H9 (cell line): ENCODE data around the gene ATN1. TPM values are rescaled to one million over a fixed set of nuclear protein-coding genes. Genes with fewer than 3 reads are reported as not detected.
A peak's percentile ranks its signal among the peaks of the same experiment; 100 is the strongest.

Source experiments
- DNase-seq: peaks from one replicate; pipeline ENCODE4 v3.0.0-alpha.2; 2017
- H2AFZ ChIP-seq: one replicate; pipeline ENCODE4 v1.6.1; 2013; ENCODE audit warnings: mild to moderate bottlenecking, low read length, control low read depth, moderate library complexity
- H2AK5ac ChIP-seq: 2 replicates; pipeline ENCODE4 v1.6.1; 2013; ENCODE audit warnings: low read length, control low read depth, mixed read lengths; ENCODE audit not compliant: insufficient read length
- H2BK120ac ChIP-seq: one replicate; pipeline ENCODE4 v1.6.1; 2013; ENCODE audit warnings: low read depth, mild to moderate bottlenecking, low read length, control low read depth, inconsistent platforms; ENCODE audit not compliant: poor library complexity, severe bottlenecking
- H2BK12ac ChIP-seq: 2 replicates; pipeline ENCODE4 v1.6.1; 2013; ENCODE audit warnings: low read length, control low read depth, mixed read lengths, low read depth; ENCODE audit not compliant: insufficient read length
- H2BK15ac ChIP-seq: 2 replicates; pipeline ENCODE4 v1.6.1; 2013; ENCODE audit warnings: low read depth, low read length, control low read depth
- H2BK20ac ChIP-seq: one replicate; pipeline ENCODE4 v1.6.1; 2013; ENCODE audit warnings: low read depth, mild to moderate bottlenecking, low read length, control low read depth, inconsistent platforms; ENCODE audit not compliant: poor library complexity, severe bottlenecking
- H2BK5ac ChIP-seq: 2 replicates; pipeline ENCODE4 v1.6.1; 2013; ENCODE audit warnings: low read length, control low read depth, mixed read lengths; ENCODE audit not compliant: insufficient read length
- H3K14ac ChIP-seq: 2 replicates; pipeline ENCODE4 v1.6.1; 2013; ENCODE audit warnings: low read length, control low read depth; ENCODE audit not compliant: insufficient read depth
- H3K18ac ChIP-seq: 2 replicates; pipeline ENCODE4 v1.6.1; 2013; ENCODE audit warnings: low read depth, mild to moderate bottlenecking, mixed read lengths, low read length, control low read depth; ENCODE audit not compliant: insufficient read length
- H3K23ac ChIP-seq: 2 replicates; pipeline ENCODE4 v1.6.1; 2013; ENCODE audit warnings: low read length, control low read depth, mixed read lengths, low read depth; ENCODE audit not compliant: insufficient read length
- H3K23me2 ChIP-seq: 2 replicates; pipeline ENCODE4 v1.6.1; 2013; ENCODE audit warnings: low read depth, mild to moderate bottlenecking, mixed read lengths, low read length, control low read depth; ENCODE audit not compliant: insufficient read length, poor library complexity, severe bottlenecking
- H3K27ac ChIP-seq: 2 replicates; pipeline ENCODE4 v1.5.1; 2013; ENCODE audit warnings: low read length, control low read depth, mixed read lengths, low read depth; ENCODE audit not compliant: insufficient read length
- H3K27me3 ChIP-seq: 2 replicates; pipeline ENCODE4 v1.6.1; 2013; ENCODE audit warnings: low read length, control low read depth, inconsistent platforms; ENCODE audit not compliant: insufficient read depth
- H3K4ac ChIP-seq: 2 replicates; pipeline ENCODE4 v1.6.1; 2013; ENCODE audit warnings: low read depth, mild to moderate bottlenecking, control low read depth, inconsistent platforms, low read length, moderate library complexity
- H3K4me1 ChIP-seq: 2 replicates; pipeline ENCODE4 v1.6.1; 2013; ENCODE audit warnings: low read length, control low read depth, inconsistent platforms; ENCODE audit not compliant: insufficient read depth
- H3K4me2 ChIP-seq: 2 replicates; pipeline ENCODE4 v1.6.1; 2013; ENCODE audit warnings: low read length, control low read depth, mixed read lengths; ENCODE audit not compliant: insufficient read length, insufficient read depth
- H3K56ac ChIP-seq: 2 replicates; pipeline ENCODE4 v1.6.1; 2013; ENCODE audit warnings: low read depth, mild to moderate bottlenecking, mixed read lengths, low read length, control low read depth; ENCODE audit not compliant: insufficient read length
- H3K79me1 ChIP-seq: 2 replicates; pipeline ENCODE4 v1.6.1; 2013; ENCODE audit warnings: low read depth, mild to moderate bottlenecking, moderate library complexity, low read length, control low read depth, inconsistent platforms; ENCODE audit not compliant: insufficient read depth, poor library complexity, severe bottlenecking
- H3K79me2 ChIP-seq: 2 replicates; pipeline ENCODE4 v1.6.1; 2013; ENCODE audit warnings: low read length, control low read depth, inconsistent platforms; ENCODE audit not compliant: insufficient read depth
- H3K9ac ChIP-seq: 2 replicates; pipeline ENCODE4 v1.6.1; 2013; ENCODE audit warnings: low read length, control low read depth, mixed read lengths; ENCODE audit not compliant: insufficient read length; ENCODE audit errors: extremely low read depth
- H3K9me3 ChIP-seq: one replicate; pipeline ENCODE4 v1.6.1; 2013; ENCODE audit warnings: low read depth, low read length, inconsistent platforms; ENCODE audit not compliant: control insufficient read depth
- H3T11ph ChIP-seq: one replicate; pipeline ENCODE4 v1.6.1; 2013; ENCODE audit warnings: mild to moderate bottlenecking, low read length, control low read depth, inconsistent platforms
- H4K20me1 ChIP-seq: one replicate; pipeline ENCODE4 v1.6.1; 2013; ENCODE audit not compliant: control insufficient read depth, insufficient read length, insufficient read depth
- H4K5ac ChIP-seq: 2 replicates; pipeline ENCODE4 v1.6.1; 2013; ENCODE audit warnings: low read depth, mild to moderate bottlenecking, mixed read lengths, low read length, control low read depth; ENCODE audit not compliant: insufficient read length
- H4K8ac ChIP-seq: replicated peaks from 2 replicates; pipeline ENCODE4 v1.6.1; 2013; ENCODE audit warnings: low read length, control low read depth, mixed read lengths, low read depth; ENCODE audit not compliant: insufficient read length
- H4K91ac ChIP-seq: 2 replicates; pipeline ENCODE4 v1.6.1; 2013; ENCODE audit warnings: low read depth, mild to moderate bottlenecking, moderate library complexity, mixed read lengths, low read length, control low read depth; ENCODE audit not compliant: insufficient read length
- H3K27ac Mint-ChIP-seq, 3 experiments: 2 replicates in 2 of 3; 3 replicates in 1 of 3; pipeline ENCODE4 v1.8.0; 2020 to 2021; ENCODE audit warnings: mixed read lengths in 3 of 3, mild to moderate bottlenecking in 1 of 3, moderate library complexity in 1 of 3
- H3K27me3 Mint-ChIP-seq: 2 replicates; pipeline ENCODE4 v1.8.0; 2021; ENCODE audit warnings: low read depth, mild to moderate bottlenecking, moderate library complexity, mixed read lengths
- H3K36me3 Mint-ChIP-seq, 3 experiments: 2 replicates in 2 of 3; 3 replicates in 1 of 3; pipeline ENCODE4 v1.8.0; 2020 to 2021; ENCODE audit warnings: low read depth in 3 of 3, mixed read lengths in 3 of 3; ENCODE audit not compliant: insufficient read depth in 1 of 3
- H3K4me1 Mint-ChIP-seq, 2 experiments: 2 replicates each; pipeline ENCODE4 v1.8.0; 2020; ENCODE audit warnings: mixed read lengths in 2 of 2
- H3K4me3 Mint-ChIP-seq, 2 experiments: 2 replicates in 1 of 2; 3 replicates in 1 of 2; pipeline ENCODE4 v1.8.0; 2020 to 2021; ENCODE audit warnings: mild to moderate bottlenecking in 2 of 2, mixed read lengths in 2 of 2, moderate library complexity in 1 of 2
- H3K9me3 Mint-ChIP-seq, 2 experiments: 2 replicates in 1 of 2; 3 replicates in 1 of 2; pipeline ENCODE4 v1.8.0; 2020; ENCODE audit warnings: mild to moderate bottlenecking in 2 of 2, mixed read lengths in 2 of 2, moderate library complexity in 1 of 2
- WGBS: extraction: QIAGEN DNeasy Blood & Tissue Kit; methylation state at CpG from one replicate; pipeline ENCODE4 v1.1.7; 2013; ENCODE audit warnings: missing lambda C conversion rate, low lambda C conversion rate, mixed read lengths; ENCODE audit not compliant: insufficient read length; ENCODE audit errors: extremely low coverage; 5-methylcytosine and 5-hydroxymethylcytosine counted together
- total RNA-seq: library from RNA; stranded (reverse); gene quantifications from 2 replicates; pipeline ENCODE4 v1.2.1, GENCODE V29; 2021
- TF ChIP-seq, protein P1 (sequence below): fragments of 200-600 bp; sonication (generic); conservative IDR thresholded peaks from 3 replicates; pipeline ENCODE4 v1.8.0; 2021; ENCODE audit warnings: antibody characterized with exemption, mild to moderate bottlenecking

The ATN1 gene
- total RNA-seq, 1 experiment from 2014 or later = 103 TPM

DNA sequence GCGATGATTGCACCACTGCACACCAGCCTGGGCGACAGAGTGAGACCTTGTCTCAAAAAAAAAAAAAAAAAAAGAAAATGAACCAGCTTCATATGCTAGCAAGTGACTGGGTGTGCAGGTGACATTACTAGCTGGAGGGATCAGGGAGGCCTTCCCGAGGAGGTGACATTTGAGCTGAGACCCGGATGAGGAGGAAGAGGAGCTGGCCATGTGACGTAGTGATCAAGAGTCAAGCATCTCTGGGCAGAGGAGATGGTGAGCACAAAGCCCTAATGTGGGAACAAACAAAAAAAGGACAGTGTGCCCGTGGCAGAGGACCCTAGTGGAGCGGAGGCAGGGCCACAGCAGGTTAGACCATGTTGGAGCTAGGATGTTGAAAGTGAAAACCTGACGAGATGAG is 19.9 kb downstream of the ATN1 start:
- no peak overlapping the region for H3K9ac ChIP-seq
- no CpG with 5 or more reads among the region's 8 CpGs for WGBS

More for the DNA sequence above, 19.9 kb downstream of the ATN1 start:
- Histone ChIP-seq H2BK15ac (no peak overlapping the region), H2AFZ (no peak overlapping the region), H4K91ac (no peak overlapping the region), H3K27me3 (no peaks in the 10 kb centered on the region), H3K14ac (no peak overlapping the region), H3T11ph (no peak overlapping the region), H3K79me1 (no peaks in the 10 kb centered on the region), H3K79me2 (no peaks in the 10 kb centered on the region), H3K27ac (no peak overlapping the region), H3K23ac (no peak overlapping the region), H2BK120ac (no peak overlapping the region), H4K5ac (no peak overlapping the region), H2BK20ac (no peak overlapping the region), H3K56ac (no peak overlapping the region), H3K4me1 (0 out of 2 replicates have a peak, but pooled peaks cover 4% of the 10 kb centered on the region), H2AK5ac (no peak overlapping the region), H4K8ac (no peak overlapping the region), H3K23me2 (peaks cover 16% of the 10 kb centered on the region), H3K9me3 (no peaks in the 10 kb centered on the region), H3K4ac (no peak overlapping the region), H2BK5ac (no peak overlapping the region), H3K4me2 (no peak overlapping the region), H3K18ac (no peak overlapping the region), H4K20me1 (peaks cover 2% of the 10 kb centered on the region), H2BK12ac (no peak overlapping the region)
- TF ChIP-seq, protein P1, sequence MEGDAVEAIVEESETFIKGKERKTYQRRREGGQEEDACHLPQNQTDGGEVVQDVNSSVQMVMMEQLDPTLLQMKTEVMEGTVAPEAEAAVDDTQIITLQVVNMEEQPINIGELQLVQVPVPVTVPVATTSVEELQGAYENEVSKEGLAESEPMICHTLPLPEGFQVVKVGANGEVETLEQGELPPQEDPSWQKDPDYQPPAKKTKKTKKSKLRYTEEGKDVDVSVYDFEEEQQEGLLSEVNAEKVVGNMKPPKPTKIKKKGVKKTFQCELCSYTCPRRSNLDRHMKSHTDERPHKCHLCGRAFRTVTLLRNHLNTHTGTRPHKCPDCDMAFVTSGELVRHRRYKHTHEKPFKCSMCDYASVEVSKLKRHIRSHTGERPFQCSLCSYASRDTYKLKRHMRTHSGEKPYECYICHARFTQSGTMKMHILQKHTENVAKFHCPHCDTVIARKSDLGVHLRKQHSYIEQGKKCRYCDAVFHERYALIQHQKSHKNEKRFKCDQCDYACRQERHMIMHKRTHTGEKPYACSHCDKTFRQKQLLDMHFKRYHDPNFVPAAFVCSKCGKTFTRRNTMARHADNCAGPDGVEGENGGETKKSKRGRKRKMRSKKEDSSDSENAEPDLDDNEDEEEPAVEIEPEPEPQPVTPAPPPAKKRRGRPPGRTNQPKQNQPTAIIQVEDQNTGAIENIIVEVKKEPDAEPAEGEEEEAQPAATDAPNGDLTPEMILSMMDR = no peak
- H3K27me3 Mint-ChIP-seq = peaks cover 2% of the 10 kb centered on the region; the same call in 1 of the 2 replicates
- peaks cover 3 to 6% (median 6%) of the 10 kb centered on the region in 3 experiments; a peak in 3 of 7 replicates for H3K36me3 Mint-ChIP-seq
- H3K4me3 Mint-ChIP-seq = peak overlapping the region; percentile 18 to 25; a peak in 1 of 5 replicates
- H3K9me3 Mint-ChIP-seq = no peaks in the 10 kb centered on the region; a peak in 1 of 5 replicates
- H3K4me1 Mint-ChIP-seq = peaks cover 42% of the 10 kb centered on the region in 2 experiments
- no peak overlapping the region; a peak in 2 of 7 replicates for H3K27ac Mint-ChIP-seq
- no peak for DNase-seq
